NCI-H146 treated with DMSO at 0.1 percent for 48 hours (cell line): ENCODE results near the gene LAMA5.

Experiments used
- DNase-seq: peaks from one replicate; lab custom pipeline; 2025; ENCODE audit not compliant: unreplicated experiment; lab: John Stamatoyannopoulos, UW

Gene LAMA5

GRCh38 chr20:62359491-62360121 lies 7.5 kb downstream of the LAMA5 start:
- DNase-seq, result no peak

GRCh38 chr20:62359043-62359490 lies 8.0 kb downstream of the LAMA5 start:
- DNase-seq, result no peak

- no peak for DNase-seq
Observed at GRCh38 chr20:62358171-62359042, 8.7 kb downstream of the LAMA5 start.

- DNase-seq, result no peak
Observed at GRCh38 chr20:62357681-62358080, 9.4 kb downstream of the LAMA5 start.

- no peak for DNase-seq
Observed at GRCh38 chr20:62357187-62357667, 9.9 kb downstream of the LAMA5 start.

GRCh38 chr20:62356589-62357186 lies 10.4 kb downstream of the LAMA5 start:
- no peak for DNase-seq

GRCh38 chr20:62355878-62356588 lies 11.1 kb downstream of the LAMA5 start:
- DNase-seq, result no peak

- DNase-seq, result no peak
Observed at GRCh38 chr20:62355516-62355877, 11.6 kb downstream of the LAMA5 start.

- no peak for DNase-seq
Observed at GRCh38 chr20:62354811-62355341, 12.2 kb downstream of the LAMA5 start.

GRCh38 chr20:62354031-62354808 lies 12.9 kb downstream of the LAMA5 start:
- no peak for DNase-seq

GRCh38 chr20:62353289-62354030 lies 13.7 kb downstream of the LAMA5 start:
- no peak for DNase-seq

GRCh38 chr20:62352402-62353288 lies 14.5 kb downstream of the LAMA5 start:
- DNase-seq, result no peak

GRCh38 chr20:62351469-62352401 lies 15.4 kb downstream of the LAMA5 start:
- DNase-seq, result no peak

GRCh38 chr20:62350629-62351422 lies 16.3 kb downstream of the LAMA5 start:
- DNase-seq, result no peak

GRCh38 chr20:62350098-62350628 lies 16.9 kb downstream of the LAMA5 start:
- no peak for DNase-seq

- no peak for DNase-seq
Observed at GRCh38 chr20:62349556-62350097, 17.5 kb downstream of the LAMA5 start.
